Measurements from ENCODE around the gene TST. TPM values are rescaled to one million over a fixed set of nuclear protein-coding genes. Genes with fewer than 3 reads are reported as not detected.

The TST gene
- total RNA-seq, 3 donors from 2014 or later (not counting 1 experiment from before 2014, with no cell fraction given) = 3.1 to 4.9 (median 4.3) TPM

GRCh38 chr22:36965696-36966095 lies 53.6 kb downstream of the TST start:
- Mint-ChIP-seq H3K4me3 (no peak overlapping the region), H3K4me1 (no peaks in the 10 kb centered on the region), H3K9me3 (no peaks in the 10 kb centered on the region), H3K27ac (no peak overlapping the region), H3K27me3 (ENCODE audit: low read depth in 2 of 2) (peaks cover 22% of the 10 kb centered on the region in 2 donors), H3K36me3 (no peaks in the 10 kb centered on the region)
- intact Hi-C loops (cut with micrococcal nuclease) = no loop called here
- DNase-seq (no peak), ATAC-seq (no peak)
- H3K36me3 ChIP-seq (ENCODE audit: control insufficient read depth, insufficient read depth, low read length) = no peaks in the 10 kb centered on the region
- H3K4me3 ChIP-seq (ENCODE audit: low read length) = no peak overlapping the region
- no peaks in the 10 kb centered on the region for H3K9me3 ChIP-seq (ENCODE audit: control insufficient read depth, insufficient read depth, low read length)
- WGBS (ENCODE audit: insufficient coverage) = 43% methylated on average over 2 of the region's 2 CpGs
- H3K27ac ChIP-seq (ENCODE audit: low read length) = no peak overlapping the region
- TF ChIP-seq CTCF (IDR thresholded peaks at IDR 0.05) = no peak
- no peaks in the 10 kb centered on the region for H3K27me3 ChIP-seq (ENCODE audit: control insufficient read depth, insufficient read depth, low read length)
- no peaks in the 10 kb centered on the region for H3K4me1 ChIP-seq (ENCODE audit: control insufficient read depth, insufficient read depth, low read length)

- no peak for TF ChIP-seq CTCF (IDR thresholded peaks at IDR 0.05)
These were observed 55.1 kb downstream of the TST start for GRCh38 chr22:36964106-36964505.

GRCh38 chr22:36963302-36963701 lies 55.9 kb downstream of the TST start:
- intact Hi-C loops (cut with micrococcal nuclease) = no loop called here
- Histone ChIP-seq H3K4me1 (ENCODE audit: control insufficient read depth, insufficient read depth, low read length) (no peaks in the 10 kb centered on the region), H3K27me3 (ENCODE audit: control insufficient read depth, insufficient read depth, low read length) (no peaks in the 10 kb centered on the region), H3K9me3 (ENCODE audit: control insufficient read depth, insufficient read depth, low read length) (no peaks in the 10 kb centered on the region), H3K36me3 (ENCODE audit: control insufficient read depth, insufficient read depth, low read length) (no peaks in the 10 kb centered on the region), H3K4me3 (ENCODE audit: low read length) (no peak overlapping the region), H3K27ac (ENCODE audit: low read length) (no peak overlapping the region)
- TF ChIP-seq CTCF (IDR thresholded peaks at IDR 0.05) = no peak
- no peak overlapping the region for H3K27ac Mint-ChIP-seq
- WGBS (ENCODE audit: insufficient coverage) = 23% methylated on average over 1 of the region's 2 CpGs
- no peak overlapping the region for H3K4me3 Mint-ChIP-seq
- H3K9me3 Mint-ChIP-seq = peaks cover 0 to 3% of the 10 kb centered on the region in 2 donors
- no peaks in the 10 kb centered on the region for H3K4me1 Mint-ChIP-seq
- H3K36me3 Mint-ChIP-seq = no peaks in the 10 kb centered on the region
- ATAC-seq = no peak
- peaks cover 23 to 25% of the 10 kb centered on the region in 2 donors for H3K27me3 Mint-ChIP-seq (ENCODE audit: low read depth in 2 of 2)
- DNase-seq = no peak

More at GRCh38 chr22:36964106-36964505, 55.1 kb downstream of the TST start:
- Histone ChIP-seq H3K9me3 (ENCODE audit: control insufficient read depth, insufficient read depth, low read length) (no peaks in the 10 kb centered on the region), H3K27ac (ENCODE audit: low read length) (no peak overlapping the region), H3K27me3 (ENCODE audit: control insufficient read depth, insufficient read depth, low read length) (no peaks in the 10 kb centered on the region), H3K4me1 (ENCODE audit: control insufficient read depth, insufficient read depth, low read length) (no peaks in the 10 kb centered on the region), H3K4me3 (ENCODE audit: low read length) (no peak overlapping the region), H3K36me3 (ENCODE audit: control insufficient read depth, insufficient read depth, low read length) (no peaks in the 10 kb centered on the region)
- no peak overlapping the region for H3K27ac Mint-ChIP-seq
- no peak for DNase-seq
- H3K4me3 Mint-ChIP-seq = no peak overlapping the region
- H3K4me1 Mint-ChIP-seq = no peaks in the 10 kb centered on the region
- no peaks in the 10 kb centered on the region for H3K9me3 Mint-ChIP-seq
- intact Hi-C loops (cut with micrococcal nuclease) = no loop called here
- peaks cover 22 to 25% of the 10 kb centered on the region in 2 donors for H3K27me3 Mint-ChIP-seq (ENCODE audit: low read depth in 2 of 2)
- H3K36me3 Mint-ChIP-seq = no peaks in the 10 kb centered on the region
- no peak for ATAC-seq

- no peak for TF ChIP-seq CTCF (IDR thresholded peaks at IDR 0.05)
- Mint-ChIP-seq H3K36me3 (no peaks in the 10 kb centered on the region), H3K9me3 (peaks cover 2 to 5% of the 10 kb centered on the region in 2 donors), H3K27me3 (ENCODE audit: low read depth in 2 of 2) (peaks cover 23 to 25% of the 10 kb centered on the region in 2 donors), H3K4me1 (no peaks in the 10 kb centered on the region), H3K4me3 (no peak overlapping the region), H3K27ac (no peak overlapping the region)
- Histone ChIP-seq H3K36me3 (ENCODE audit: control insufficient read depth, insufficient read depth, low read length) (no peaks in the 10 kb centered on the region), H3K27ac (ENCODE audit: low read length) (no peak overlapping the region), H3K9me3 (ENCODE audit: control insufficient read depth, insufficient read depth, low read length) (no peaks in the 10 kb centered on the region), H3K4me3 (ENCODE audit: low read length) (no peak overlapping the region), H3K27me3 (ENCODE audit: control insufficient read depth, insufficient read depth, low read length) (no peaks in the 10 kb centered on the region), H3K4me1 (ENCODE audit: control insufficient read depth, insufficient read depth, low read length) (no peaks in the 10 kb centered on the region)
- 63% methylated on average over 2 of the region's 3 CpGs for WGBS (ENCODE audit: insufficient coverage)
- DNase-seq = no peak
- intact Hi-C loops (cut with micrococcal nuclease) = no loop called here
- no peak for ATAC-seq
These were observed 57.6 kb downstream of the TST start for GRCh38 chr22:36961626-36962025.
